ENCODE data around the gene TTC21B.
A peak's percentile ranks its signal among the peaks of the same experiment; 100 is the strongest.

Gene TTC21B

DNA sequence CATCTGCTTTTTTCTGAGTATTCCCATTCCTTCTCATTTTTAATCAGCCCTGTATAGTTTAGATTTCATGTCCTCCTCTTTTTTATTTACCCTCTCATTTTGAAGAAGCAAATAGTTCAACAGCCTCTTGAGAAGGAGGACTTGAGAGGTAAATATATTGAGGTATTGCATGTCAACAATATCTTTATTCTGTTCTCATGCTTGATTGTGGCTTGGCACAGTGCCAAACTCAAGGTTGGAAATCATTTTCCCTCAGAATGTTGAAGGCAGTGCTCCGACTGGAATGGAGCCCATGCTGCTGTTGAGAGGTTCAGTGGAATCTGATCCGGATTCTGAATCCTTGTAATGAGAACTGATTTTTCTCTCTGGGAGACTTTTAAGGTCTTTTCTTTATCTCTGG is 128.5 kb downstream of the TTC21B start (continued):
- TF ChIP-seq, protein P1, sequence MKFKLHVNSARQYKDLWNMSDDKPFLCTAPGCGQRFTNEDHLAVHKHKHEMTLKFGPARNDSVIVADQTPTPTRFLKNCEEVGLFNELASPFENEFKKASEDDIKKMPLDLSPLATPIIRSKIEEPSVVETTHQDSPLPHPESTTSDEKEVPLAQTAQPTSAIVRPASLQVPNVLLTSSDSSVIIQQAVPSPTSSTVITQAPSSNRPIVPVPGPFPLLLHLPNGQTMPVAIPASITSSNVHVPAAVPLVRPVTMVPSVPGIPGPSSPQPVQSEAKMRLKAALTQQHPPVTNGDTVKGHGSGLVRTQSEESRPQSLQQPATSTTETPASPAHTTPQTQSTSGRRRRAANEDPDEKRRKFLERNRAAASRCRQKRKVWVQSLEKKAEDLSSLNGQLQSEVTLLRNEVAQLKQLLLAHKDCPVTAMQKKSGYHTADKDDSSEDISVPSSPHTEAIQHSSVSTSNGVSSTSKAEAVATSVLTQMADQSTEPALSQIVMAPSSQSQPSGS (tag by site-specific recombination; IDR thresholded peaks at IDR 0.05; ENCODE audit: low read depth), result no peak
- TF ChIP-seq ZNF404 (tag by site-specific recombination; IDR thresholded peaks at IDR 0.05) (no peak), KLF7 (tag by site-specific recombination; IDR thresholded peaks at IDR 0.05; ENCODE audit: borderline replicate concordance) (no peak), MEIS1 (CRISPR knock-in tag; IDR thresholded peaks at IDR 0.05; ENCODE audit: borderline replicate concordance) (no peak), ZNF221 (tag by site-specific recombination; IDR thresholded peaks at IDR 0.05; ENCODE audit: borderline replicate concordance) (peak; percentile 99; the same call in 1 of the 2 replicates), ZFP69B (tag by site-specific recombination; IDR thresholded peaks at IDR 0.05) (no peak), ZNF530 (tag by site-specific recombination; IDR thresholded peaks at IDR 0.05; ENCODE audit: low read depth) (no peak), ZIC2 (tag by site-specific recombination; IDR thresholded peaks at IDR 0.05) (0 out of 2 replicates have a peak, but pooled peaks have one; percentile 10), ZNF707 (tag by site-specific recombination; IDR thresholded peaks at IDR 0.05) (no peak), ZNF311 (tag by site-specific recombination; IDR thresholded peaks at IDR 0.05; ENCODE audit: borderline replicate concordance) (no peak), IKZF3 (tag by site-specific recombination; IDR thresholded peaks at IDR 0.05) (0 out of 2 replicates have a peak, but pooled peaks have one; percentile 42), KLF16 (tag by site-specific recombination; IDR thresholded peaks at IDR 0.05) (no peak), ZNF830 (tag by site-specific recombination; IDR thresholded peaks at IDR 0.05; ENCODE audit: low read depth) (peak; percentile 99), ZNF600 (tag by site-specific recombination; IDR thresholded peaks at IDR 0.05) (no peak), ZNF610 (tag by site-specific recombination; IDR thresholded peaks at IDR 0.05; ENCODE audit: borderline replicate concordance) (no peak), MYNN (tag by site-specific recombination; IDR thresholded peaks at IDR 0.05; ENCODE audit: borderline replicate concordance) (no peak), BCL11B (tag by site-specific recombination; IDR thresholded peaks at IDR 0.05; ENCODE audit: low read depth) (no peak), ZNF223 (tag by site-specific recombination; IDR thresholded peaks at IDR 0.05) (no peak), ZBTB7A (tag by site-specific recombination; IDR thresholded peaks at IDR 0.05; ENCODE audit: low read depth) (no peak), KLF9 (tag by site-specific recombination; IDR thresholded peaks at IDR 0.05; ENCODE audit: low read depth) (no peak), ZNF629 (tag by site-specific recombination; IDR thresholded peaks at IDR 0.05) (no peak), ZNF654 (tag by site-specific recombination; IDR thresholded peaks at IDR 0.05; ENCODE audit: low read depth) (no peak)
- TF ChIP-seq, protein P2, sequence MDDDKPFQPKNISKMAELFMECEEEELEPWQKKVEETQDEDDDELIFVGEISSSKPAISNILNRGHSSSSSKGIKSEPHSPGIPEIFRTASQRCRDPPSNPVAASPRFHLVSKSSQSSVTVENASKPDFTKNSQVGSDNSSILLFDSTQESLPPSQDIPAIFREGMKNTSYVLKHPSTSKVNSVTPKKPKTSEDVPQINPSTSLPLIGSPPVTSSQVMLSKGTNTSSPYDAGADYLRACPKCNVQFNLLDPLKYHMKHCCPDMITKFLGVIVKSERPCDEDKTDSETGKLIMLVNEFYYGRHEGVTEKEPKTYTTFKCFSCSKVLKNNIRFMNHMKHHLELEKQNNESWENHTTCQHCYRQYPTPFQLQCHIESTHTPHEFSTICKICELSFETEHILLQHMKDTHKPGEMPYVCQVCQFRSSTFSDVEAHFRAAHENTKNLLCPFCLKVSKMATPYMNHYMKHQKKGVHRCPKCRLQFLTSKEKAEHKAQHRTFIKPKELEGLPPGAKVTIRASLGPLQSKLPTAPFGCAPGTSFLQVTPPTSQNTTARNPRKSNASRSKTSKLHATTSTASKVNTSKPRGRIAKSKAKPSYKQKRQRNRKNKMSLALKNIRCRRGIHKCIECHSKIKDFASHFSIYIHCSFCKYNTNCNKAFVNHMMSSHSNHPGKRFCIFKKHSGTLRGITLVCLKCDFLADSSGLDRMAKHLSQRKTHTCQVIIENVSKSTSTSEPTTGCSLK (tag by site-specific recombination; IDR thresholded peaks at IDR 0.05), result no peak
- TF ChIP-seq, protein P3, sequence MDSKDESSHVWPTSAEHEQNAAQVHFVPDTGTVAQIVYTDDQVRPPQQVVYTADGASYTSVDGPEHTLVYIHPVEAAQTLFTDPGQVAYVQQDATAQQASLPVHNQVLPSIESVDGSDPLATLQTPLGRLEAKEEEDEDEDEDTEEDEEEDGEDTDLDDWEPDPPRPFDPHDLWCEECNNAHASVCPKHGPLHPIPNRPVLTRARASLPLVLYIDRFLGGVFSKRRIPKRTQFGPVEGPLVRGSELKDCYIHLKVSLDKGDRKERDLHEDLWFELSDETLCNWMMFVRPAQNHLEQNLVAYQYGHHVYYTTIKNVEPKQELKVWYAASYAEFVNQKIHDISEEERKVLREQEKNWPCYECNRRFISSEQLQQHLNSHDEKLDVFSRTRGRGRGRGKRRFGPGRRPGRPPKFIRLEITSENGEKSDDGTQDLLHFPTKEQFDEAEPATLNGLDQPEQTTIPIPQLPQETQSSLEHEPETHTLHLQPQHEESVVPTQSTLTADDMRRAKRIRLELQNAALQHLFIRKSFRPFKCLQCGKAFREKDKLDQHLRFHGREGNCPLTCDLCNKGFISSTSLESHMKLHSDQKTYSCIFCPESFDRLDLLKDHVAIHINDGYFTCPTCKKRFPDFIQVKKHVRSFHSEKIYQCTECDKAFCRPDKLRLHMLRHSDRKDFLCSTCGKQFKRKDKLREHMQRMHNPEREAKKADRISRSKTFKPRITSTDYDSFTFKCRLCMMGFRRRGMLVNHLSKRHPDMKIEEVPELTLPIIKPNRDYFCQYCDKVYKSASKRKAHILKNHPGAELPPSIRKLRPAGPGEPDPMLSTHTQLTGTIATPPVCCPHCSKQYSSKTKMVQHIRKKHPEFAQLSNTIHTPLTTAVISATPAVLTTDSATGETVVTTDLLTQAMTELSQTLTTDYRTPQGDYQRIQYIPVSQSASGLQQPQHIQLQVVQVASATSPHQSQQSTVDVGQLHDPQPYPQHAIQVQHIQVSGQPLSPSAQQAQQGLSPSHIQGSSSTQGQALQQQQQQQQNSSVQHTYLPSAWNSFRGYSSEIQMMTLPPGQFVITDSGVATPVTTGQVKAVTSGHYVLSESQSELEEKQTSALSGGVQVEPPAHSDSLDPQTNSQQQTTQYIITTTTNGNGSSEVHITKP (tag by site-specific recombination; IDR thresholded peaks at IDR 0.05), result peak; percentile 34; the same call in 1 of the 2 replicates
- TF ChIP-seq, protein P4, sequence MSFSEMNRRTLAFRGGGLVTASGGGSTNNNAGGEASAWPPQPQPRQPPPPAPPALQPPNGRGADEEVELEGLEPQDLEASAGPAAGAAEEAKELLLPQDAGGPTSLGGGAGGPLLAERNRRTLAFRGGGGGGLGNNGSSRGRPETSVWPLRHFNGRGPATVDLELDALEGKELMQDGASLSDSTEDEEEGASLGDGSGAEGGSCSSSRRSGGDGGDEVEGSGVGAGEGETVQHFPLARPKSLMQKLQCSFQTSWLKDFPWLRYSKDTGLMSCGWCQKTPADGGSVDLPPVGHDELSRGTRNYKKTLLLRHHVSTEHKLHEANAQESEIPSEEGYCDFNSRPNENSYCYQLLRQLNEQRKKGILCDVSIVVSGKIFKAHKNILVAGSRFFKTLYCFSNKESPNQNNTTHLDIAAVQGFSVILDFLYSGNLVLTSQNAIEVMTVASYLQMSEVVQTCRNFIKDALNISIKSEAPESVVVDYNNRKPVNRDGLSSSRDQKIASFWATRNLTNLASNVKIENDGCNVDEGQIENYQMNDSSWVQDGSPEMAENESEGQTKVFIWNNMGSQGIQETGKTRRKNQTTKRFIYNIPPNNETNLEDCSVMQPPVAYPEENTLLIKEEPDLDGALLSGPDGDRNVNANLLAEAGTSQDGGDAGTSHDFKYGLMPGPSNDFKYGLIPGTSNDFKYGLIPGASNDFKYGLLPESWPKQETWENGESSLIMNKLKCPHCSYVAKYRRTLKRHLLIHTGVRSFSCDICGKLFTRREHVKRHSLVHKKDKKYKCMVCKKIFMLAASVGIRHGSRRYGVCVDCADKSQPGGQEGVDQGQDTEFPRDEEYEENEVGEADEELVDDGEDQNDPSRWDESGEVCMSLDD (tag by site-specific recombination; IDR thresholded peaks at IDR 0.05), result no peak
- TF ChIP-seq, protein P5, sequence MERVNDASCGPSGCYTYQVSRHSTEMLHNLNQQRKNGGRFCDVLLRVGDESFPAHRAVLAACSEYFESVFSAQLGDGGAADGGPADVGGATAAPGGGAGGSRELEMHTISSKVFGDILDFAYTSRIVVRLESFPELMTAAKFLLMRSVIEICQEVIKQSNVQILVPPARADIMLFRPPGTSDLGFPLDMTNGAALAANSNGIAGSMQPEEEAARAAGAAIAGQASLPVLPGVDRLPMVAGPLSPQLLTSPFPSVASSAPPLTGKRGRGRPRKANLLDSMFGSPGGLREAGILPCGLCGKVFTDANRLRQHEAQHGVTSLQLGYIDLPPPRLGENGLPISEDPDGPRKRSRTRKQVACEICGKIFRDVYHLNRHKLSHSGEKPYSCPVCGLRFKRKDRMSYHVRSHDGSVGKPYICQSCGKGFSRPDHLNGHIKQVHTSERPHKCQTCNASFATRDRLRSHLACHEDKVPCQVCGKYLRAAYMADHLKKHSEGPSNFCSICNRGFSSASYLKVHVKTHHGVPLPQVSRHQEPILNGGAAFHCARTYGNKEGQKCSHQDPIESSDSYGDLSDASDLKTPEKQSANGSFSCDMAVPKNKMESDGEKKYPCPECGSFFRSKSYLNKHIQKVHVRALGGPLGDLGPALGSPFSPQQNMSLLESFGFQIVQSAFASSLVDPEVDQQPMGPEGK (tag by site-specific recombination; IDR thresholded peaks at IDR 0.05), result no peak
- TF ChIP-seq, protein P6, sequence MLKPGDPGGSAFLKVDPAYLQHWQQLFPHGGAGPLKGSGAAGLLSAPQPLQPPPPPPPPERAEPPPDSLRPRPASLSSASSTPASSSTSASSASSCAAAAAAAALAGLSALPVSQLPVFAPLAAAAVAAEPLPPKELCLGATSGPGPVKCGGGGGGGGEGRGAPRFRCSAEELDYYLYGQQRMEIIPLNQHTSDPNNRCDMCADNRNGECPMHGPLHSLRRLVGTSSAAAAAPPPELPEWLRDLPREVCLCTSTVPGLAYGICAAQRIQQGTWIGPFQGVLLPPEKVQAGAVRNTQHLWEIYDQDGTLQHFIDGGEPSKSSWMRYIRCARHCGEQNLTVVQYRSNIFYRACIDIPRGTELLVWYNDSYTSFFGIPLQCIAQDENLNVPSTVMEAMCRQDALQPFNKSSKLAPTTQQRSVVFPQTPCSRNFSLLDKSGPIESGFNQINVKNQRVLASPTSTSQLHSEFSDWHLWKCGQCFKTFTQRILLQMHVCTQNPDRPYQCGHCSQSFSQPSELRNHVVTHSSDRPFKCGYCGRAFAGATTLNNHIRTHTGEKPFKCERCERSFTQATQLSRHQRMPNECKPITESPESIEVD (tag by site-specific recombination; IDR thresholded peaks at IDR 0.05), result peak; percentile 89
